Mucosa of descending colon (tissue), 3 donors: Measurements from ENCODE around the gene TRAPPC2. TPM values are rescaled to one million over a fixed set of nuclear protein-coding genes. Genes with fewer than 3 reads are reported as not detected.

Source experiments
- ATAC-seq: fragments of 200-7000 bp; cut with Tn5 transposase; one replicate; pipeline ENCODE4 v1.9.1; 2020; ENCODE audit warnings: mild to moderate bottlenecking, moderate library complexity
- DNase-seq, 3 donors: peaks; one replicate each; pipeline ENCODE4 v3.0.0-alpha.2; 2020
- H3K36me3 ChIP-seq: fragments of 200-600 bp; one replicate; pipeline ENCODE4 v1.8.0; 2021; ENCODE audit warnings: low read depth, mild to moderate bottlenecking
- H3K4me1 ChIP-seq: fragments of 200-600 bp; one replicate; pipeline ENCODE4 v1.8.0; 2021; ENCODE audit warnings: low read depth, mild to moderate bottlenecking
- H3K4me3 ChIP-seq: fragments of 200-600 bp; one replicate; pipeline ENCODE4 v1.8.0; 2021; ENCODE audit warnings: mild to moderate bottlenecking
- H3K9me3 ChIP-seq: fragments of 200-600 bp; one replicate; pipeline ENCODE4 v1.8.0; 2021; ENCODE audit warnings: mild to moderate bottlenecking
- intact Hi-C, 2 donors: fragments of 100-400 bp; cut with DNase I in 1 of 2; cut with micrococcal nuclease in 1 of 2; formaldehyde crosslinking; loops; one replicate each; pipeline versions ENCODE4 v1.11.0 to v1.11.1; 2022; cut with DNase I, micrococcal nuclease
- total RNA-seq, 3 donors: library from RNA; stranded (reverse); fragmentation: NEBNext Ultra II Directional in 2 of 3; extraction: Animal tissue kit (Norgen Biotek cat#: 25700) in 2 of 3; gene quantifications; one replicate each; pipeline versions ENCODE4 v1.2.1 to v1.2.4, GENCODE V29; 2021 to 2023
- TF ChIP-seq, protein P1 (sequence below): fragments of 200-600 bp; IDR thresholded peaks from one replicate; pipeline ENCODE4 v1.8.0; 2022; ENCODE audit warnings: antibody characterized with exemption, mild to moderate bottlenecking
- donor health status: DM: no; HTN: no; CAD: no; lungs with moderate emphysema.
- donor health status: DM: no; HTN: no; CAD: no.
- donor health status: DM: no; HTN: yes; CAD: no.

The TRAPPC2 gene
- total RNA-seq, 3 donors from 2014 or later: 13.1 to 20.4 (median 18.5) TPM

GRCh38 chrX:13754765-13755164 lies 20.3 kb upstream of the TRAPPC2 start:
- TF ChIP-seq, protein P1, sequence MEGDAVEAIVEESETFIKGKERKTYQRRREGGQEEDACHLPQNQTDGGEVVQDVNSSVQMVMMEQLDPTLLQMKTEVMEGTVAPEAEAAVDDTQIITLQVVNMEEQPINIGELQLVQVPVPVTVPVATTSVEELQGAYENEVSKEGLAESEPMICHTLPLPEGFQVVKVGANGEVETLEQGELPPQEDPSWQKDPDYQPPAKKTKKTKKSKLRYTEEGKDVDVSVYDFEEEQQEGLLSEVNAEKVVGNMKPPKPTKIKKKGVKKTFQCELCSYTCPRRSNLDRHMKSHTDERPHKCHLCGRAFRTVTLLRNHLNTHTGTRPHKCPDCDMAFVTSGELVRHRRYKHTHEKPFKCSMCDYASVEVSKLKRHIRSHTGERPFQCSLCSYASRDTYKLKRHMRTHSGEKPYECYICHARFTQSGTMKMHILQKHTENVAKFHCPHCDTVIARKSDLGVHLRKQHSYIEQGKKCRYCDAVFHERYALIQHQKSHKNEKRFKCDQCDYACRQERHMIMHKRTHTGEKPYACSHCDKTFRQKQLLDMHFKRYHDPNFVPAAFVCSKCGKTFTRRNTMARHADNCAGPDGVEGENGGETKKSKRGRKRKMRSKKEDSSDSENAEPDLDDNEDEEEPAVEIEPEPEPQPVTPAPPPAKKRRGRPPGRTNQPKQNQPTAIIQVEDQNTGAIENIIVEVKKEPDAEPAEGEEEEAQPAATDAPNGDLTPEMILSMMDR: no peak
- Histone ChIP-seq H3K4me1 (no peaks in the 10 kb centered on the region), H3K4me3 (no peak overlapping the region), H3K9me3 (no peaks in the 10 kb centered on the region), H3K36me3 (no peaks in the 10 kb centered on the region)
- ATAC-seq (no peak), DNase-seq (no peak)
- intact Hi-C loops: no loop called here

GRCh38 chrX:13752646-13753045 lies 18.2 kb upstream of the TRAPPC2 start:
- peak; percentile 58 for ATAC-seq
- Histone ChIP-seq H3K9me3 (no peaks in the 10 kb centered on the region), H3K36me3 (no peaks in the 10 kb centered on the region), H3K4me1 (no peaks in the 10 kb centered on the region), H3K4me3 (no peak overlapping the region)
- intact Hi-C loops: no loop called here
- no peak for DNase-seq
- TF ChIP-seq, protein P1: no peak

GRCh38 chrX:13752141-13752540 lies 17.7 kb upstream of the TRAPPC2 start:
- Histone ChIP-seq H3K36me3 (no peaks in the 10 kb centered on the region), H3K4me3 (no peak overlapping the region), H3K9me3 (no peaks in the 10 kb centered on the region), H3K4me1 (no peaks in the 10 kb centered on the region)
- ATAC-seq (no peak), DNase-seq (no peak)
- intact Hi-C loops: no loop called here
- TF ChIP-seq, protein P1: no peak

- TF ChIP-seq, protein P1: no peak
- Histone ChIP-seq H3K36me3 (no peaks in the 10 kb centered on the region), H3K4me3 (no peak overlapping the region), H3K9me3 (no peaks in the 10 kb centered on the region), H3K4me1 (no peaks in the 10 kb centered on the region)
- no peak for ATAC-seq
- intact Hi-C loops: no loop called here
- DNase-seq: no peak
Measured at GRCh38 chrX:13750812-13751211, 16.4 kb upstream of the TRAPPC2 start.

GRCh38 chrX:13750204-13750603 lies 15.8 kb upstream of the TRAPPC2 start:
- Histone ChIP-seq H3K36me3 (no peaks in the 10 kb centered on the region), H3K4me1 (no peaks in the 10 kb centered on the region), H3K9me3 (no peaks in the 10 kb centered on the region), H3K4me3 (no peak overlapping the region)
- DNase-seq (no peak), ATAC-seq (peak; percentile 61)
- TF ChIP-seq, protein P1: peak; percentile 13
- intact Hi-C loops: no loop called here

GRCh38 chrX:13748486-13748885 lies 14.1 kb upstream of the TRAPPC2 start:
- Histone ChIP-seq H3K4me3 (no peak overlapping the region), H3K9me3 (no peaks in the 10 kb centered on the region), H3K36me3 (no peaks in the 10 kb centered on the region), H3K4me1 (no peaks in the 10 kb centered on the region)
- ATAC-seq (no peak), DNase-seq (no peak)
- intact Hi-C loops: loop anchor here in 1 of 2 donors (5.0 kb wide), 1 partner anchor 284 kb away; no protein-coding TSS in a partner anchor
- TF ChIP-seq, protein P1: no peak
